Spleen (tissue), 11 donors: Measurements from ENCODE around the gene ABHD12. TPM values are rescaled to one million over a fixed set of nuclear protein-coding genes. Genes with fewer than 3 reads are reported as not detected.

Experiments
- DNase-seq: peaks from one replicate; pipeline ENCODE4 v3.0.0-alpha.2; 2020
- H3K27ac ChIP-seq, 8 donors: fragments of 200-600 bp; sonication (generic) in 7 of 8; 1 replicate in 4 of 8; 2 replicates in 4 of 8; pipeline versions ENCODE4 v1.5.0 to v1.8.0; 2016 to 2021; ENCODE audit warnings: inconsistent platforms in 4 of 8, mild to moderate bottlenecking in 4 of 8, moderate library complexity in 1 of 8
- H3K27me3 ChIP-seq, 7 donors: fragments of 200-600 bp; sonication (generic) in 6 of 7; replicated peaks in 1 of 7; 1 replicate in 4 of 7; 2 replicates in 3 of 7; pipeline versions ENCODE4 v1.5.0 to v1.8.0; 2016 to 2021; ENCODE audit warnings: inconsistent platforms in 3 of 7, mild to moderate bottlenecking in 1 of 7
- H3K36me3 ChIP-seq, 6 donors: fragments of 200-600 bp; sonication (generic) in 5 of 6; 1 replicate in 4 of 6; 2 replicates in 2 of 6; pipeline versions ENCODE4 v1.5.0 to v1.8.0; 2016 to 2021; ENCODE audit warnings: inconsistent platforms in 2 of 6
- H3K4me1 ChIP-seq, 6 donors: fragments of 200-600 bp; sonication (generic) in 5 of 6; 1 replicate in 3 of 6; 2 replicates in 3 of 6; pipeline versions ENCODE4 v1.5.0 to v1.8.0; 2016 to 2021; ENCODE audit warnings: inconsistent platforms in 3 of 6
- H3K4me3 ChIP-seq, 8 donors: fragments of 200-600 bp; sonication (generic) in 7 of 8; 1 replicate in 4 of 8; 2 replicates in 4 of 8; pipeline versions ENCODE4 v1.5.0 to v1.8.0; 2016 to 2021; ENCODE audit warnings: inconsistent platforms in 4 of 8, mild to moderate bottlenecking in 4 of 8, moderate library complexity in 2 of 8
- H3K9me3 ChIP-seq, 8 donors: fragments of 200-600 bp; sonication (generic) in 7 of 8; 1 replicate in 4 of 8; 2 replicates in 4 of 8; pipeline versions ENCODE4 v1.5.0 to v1.8.0; 2016 to 2021; ENCODE audit warnings: inconsistent platforms in 4 of 8
- CTCF ChIP-seq, 11 experiments: fragments of 200-600 bp in 7 of 11; fragments of 450-650 bp in 4 of 11; sonication (generic) in 4 of 11; IDR thresholded peaks in 8 of 11; conservative IDR thresholded peaks in 3 of 11; 1 replicate in 7 of 11; 2 replicates in 4 of 11; pipeline versions ENCODE4 v1.4.0 to v1.8.0; 2016 to 2021; ENCODE audit warnings: antibody characterized with exemption in 11 of 11, inconsistent platforms in 4 of 11, mild to moderate bottlenecking in 1 of 11
- POLR2A ChIP-seq, 3 donors: fragments of 450-650 bp; IDR thresholded peaks; one replicate each; pipeline ENCODE4 v1.5.1; 2017; ENCODE audit warnings: antibody characterized with exemption in 3 of 3, mild to moderate bottlenecking in 1 of 3
- POLR2AphosphoS5 ChIP-seq, 3 donors: sonication (generic); formaldehyde crosslinking; IDR thresholded peaks; one replicate each; pipeline ENCODE4 v1.5.1; 2017; ENCODE audit warnings: antibody characterized with exemption in 3 of 3
- WGBS, 5 donors: extraction: QIAGEN DNeasy Blood & Tissue Kit in 3 of 5; methylation state at CpG; one replicate each; pipeline versions ENCODE4 v1.1.5 to v1.1.7; 2013 to 2018; 5-methylcytosine and 5-hydroxymethylcytosine counted together
- intact Hi-C: fragments of 100-400 bp; cut with DNase I; formaldehyde crosslinking; loops from one replicate; pipeline ENCODE4 v1.15.0; 2023; ENCODE audit warnings: low total_unique reads
- polyA plus RNA-seq, 3 donors: library from polyadenylated mRNA; stranded (reverse); fragments of 200-250 nt; gene quantifications; one replicate each; pipeline ENCODE4 v1.2.1, GENCODE V29; 2013
- total RNA-seq, 7 donors: library from RNA; depleted of rRNA in 3 of 7; stranded (reverse); fragments of >200 nt in 3 of 7; fragmentation: NEBNext Ultra II Directional in 4 of 7; extraction: Animal tissue kit (Norgen Biotek cat#: 25700) in 4 of 7; gene quantifications; one replicate each; pipeline versions ENCODE4 v1.1.0 to v1.2.1, GENCODE V29; 2016 to 2021
- donor health status: healthy with polysubstance abuse.
- donor health status: DM: no; HTN: no; CAD: no; lungs with moderate emphysema.
- donor health status: DM: no; HTN: no; CAD: no.
- donor health status: Bipolar disorder and iron deficiency.
- donor health status: healthy.
- donor health status: DM: no; HTN: no; CAD: no.
- donor health status: DM: yes; HTN: yes; CAD: no.

ABHD12 gene
- total and polyA plus RNA-seq, 10 donors, result 16.1 to 36.9 (median 25.3) TPM

GRCh38 chr20:25368976-25369375 is 21.7 kb downstream of the ABHD12 start:
- DNase-seq, result no peak
- intact Hi-C loops, result no loop called here
- WGBS, 5 donors, result 95 to 99% (median 96%) methylated on average over 5 of the region's 5 CpGs
- Histone ChIP-seq H3K27me3 (no peaks in the 10 kb centered on the region), H3K9me3 (peaks cover 0 to 6% (median 0%) of the 10 kb centered on the region in 8 donors), H3K4me1 (peaks cover 0 to 7% (median 0%) of the 10 kb centered on the region in 6 donors), H3K27ac (no peak overlapping the region), H3K4me3 (no peak overlapping the region), H3K36me3 (no peaks in the 10 kb centered on the region)
- TF ChIP-seq POLR2A (IDR thresholded peaks at IDR 0.05), result no peak
- no peak for TF ChIP-seq POLR2AphosphoS5 (IDR thresholded peaks at IDR 0.05)
- no peak for TF ChIP-seq CTCF (IDR thresholded peaks at IDR 0.05 in 8 of 11, conservative IDR thresholded peaks at IDR 0.05 in 3 of 11)

GRCh38 chr20:25368526-25368925 is 22.1 kb downstream of the ABHD12 start:
- WGBS, 5 donors, result 96 to 98% (median 97%) methylated on average over 10 of the region's 10 CpGs
- no peak for TF ChIP-seq CTCF (IDR thresholded peaks at IDR 0.05 in 8 of 11, conservative IDR thresholded peaks at IDR 0.05 in 3 of 11)
- no peak for TF ChIP-seq POLR2AphosphoS5 (IDR thresholded peaks at IDR 0.05)
- TF ChIP-seq POLR2A (IDR thresholded peaks at IDR 0.05), result no peak
- peaks cover 0 to 7% (median 0%) of the 10 kb centered on the region in 6 donors for H3K4me1 ChIP-seq
- intact Hi-C loops, result no loop called here
- no peaks in the 10 kb centered on the region for H3K27me3 ChIP-seq
- peaks cover 0 to 6% (median 0%) of the 10 kb centered on the region in 8 donors for H3K9me3 ChIP-seq
- no peak for DNase-seq
- no peak overlapping the region for H3K4me3 ChIP-seq
- H3K36me3 ChIP-seq, result no peaks in the 10 kb centered on the region
- H3K27ac ChIP-seq, result no peak overlapping the region

GRCh38 chr20:25364879-25365699 is 25.5 kb downstream of the ABHD12 start:
- no peaks in the 10 kb centered on the region for H3K9me3 ChIP-seq
- no peaks in the 10 kb centered on the region for H3K27me3 ChIP-seq
- H3K36me3 ChIP-seq, result no peaks in the 10 kb centered on the region
- no peak for DNase-seq
- H3K4me3 ChIP-seq, result no peak overlapping the region
- WGBS, 5 donors, result 80 to 100% (median 96%) methylated on average over 2 of the region's 2 CpGs
- H3K4me1 ChIP-seq, result peaks cover 0 to 12% (median 8%) of the 10 kb centered on the region in 6 donors
- intact Hi-C loops, result no loop called here
- no peak for TF ChIP-seq POLR2AphosphoS5 (IDR thresholded peaks at IDR 0.05)
- TF ChIP-seq POLR2A (IDR thresholded peaks at IDR 0.05), result no peak
- TF ChIP-seq CTCF (IDR thresholded peaks at IDR 0.05 in 8 of 11, conservative IDR thresholded peaks at IDR 0.05 in 3 of 11), result no peak
- H3K27ac ChIP-seq, result no peak overlapping the region

GRCh38 chr20:25364180-25364788 is 26.4 kb downstream of the ABHD12 start:
- WGBS, 5 donors, result 61 to 81% (median 71%) methylated on average over 3 of the region's 3 CpGs
- Histone ChIP-seq H3K36me3 (no peaks in the 10 kb centered on the region), H3K4me1 (peaks cover 0 to 12% (median 8%) of the 10 kb centered on the region in 6 donors), H3K27me3 (no peaks in the 10 kb centered on the region), H3K9me3 (no peaks in the 10 kb centered on the region), H3K4me3 (no peak overlapping the region), H3K27ac (no peak overlapping the region)
- no peak for DNase-seq
- intact Hi-C loops, result no loop called here
- TF ChIP-seq CTCF (IDR thresholded peaks at IDR 0.05 in 8 of 11, conservative IDR thresholded peaks at IDR 0.05 in 3 of 11), result no peak
- TF ChIP-seq POLR2A (IDR thresholded peaks at IDR 0.05), result no peak
- TF ChIP-seq POLR2AphosphoS5 (IDR thresholded peaks at IDR 0.05), result no peak
